K562 (cell line): Measurements from ENCODE around the gene YOD1. TPM values are rescaled to one million over a fixed set of nuclear protein-coding genes. Genes with fewer than 3 reads are reported as not detected.

Experiments used
- ADNP ChIP-seq: fragments of 200-800 bp; sonication (Bioruptor generic); IDR thresholded peaks from 2 replicates; pipeline ENCODE4 v1.6.1; 2016; ENCODE audit warnings: missing genetic modification characterization, missing compliant biosample characterization
- BRCA1 ChIP-seq, 2 experiments: fragments of 450-650 bp in 1 of 2; sonication (generic) in 1 of 2; formaldehyde crosslinking in 1 of 2; IDR thresholded peaks; 2 replicates each; pipeline versions ENCODE4 v1.5.0 to v1.6.1; 2017 to 2020; ENCODE audit warnings: mild to moderate bottlenecking in 1 of 2, missing genetic modification reagents in 1 of 2
- CBX3 ChIP-seq, 2 experiments: IDR thresholded peaks; 1 replicate in 1 of 2; 2 replicates in 1 of 2; pipeline ENCODE4 v1.6.1; 2012; ENCODE audit warnings: inconsistent platforms in 2 of 2, low read length in 2 of 2, borderline replicate concordance in 1 of 2, control low read depth in 1 of 2
- CBX5 ChIP-seq: IDR thresholded peaks from 2 replicates; pipeline ENCODE4 v1.6.1; 2014; ENCODE audit warnings: low read depth, borderline replicate concordance
- CREB1 ChIP-seq, 2 experiments: sonication (generic) in 1 of 2; formaldehyde crosslinking in 1 of 2; IDR thresholded peaks; 2 replicates each; pipeline versions ENCODE4 v1.6.1 to v1.8.0; 2012 to 2022; ENCODE audit warnings: inconsistent platforms in 1 of 2, mild to moderate bottlenecking in 1 of 2, missing genetic modification reagents in 1 of 2, moderate library complexity in 1 of 2
- ELK1 ChIP-seq: sonication (generic); formaldehyde crosslinking; IDR thresholded peaks from 2 replicates; pipeline ENCODE4 v1.8.1; 2022; ENCODE audit warnings: missing genetic modification reagents
- ESRRA ChIP-seq: fragments of 450-650 bp; IDR thresholded peaks from 2 replicates; pipeline ENCODE4 v1.6.1; 2014; ENCODE audit warnings: low read depth, mild to moderate bottlenecking, moderate library complexity, borderline replicate concordance
- FOXJ3 ChIP-seq: sonication (generic); formaldehyde crosslinking; IDR thresholded peaks from 2 replicates; pipeline ENCODE4 v1.4.0; 2020; ENCODE audit warnings: mild to moderate bottlenecking, missing genetic modification reagents
- HES1 ChIP-seq: fragments of 450-650 bp; IDR thresholded peaks from 2 replicates; pipeline ENCODE4 v1.6.1; 2016; ENCODE audit warnings: low read depth, mild to moderate bottlenecking, moderate library complexity
- HLTF ChIP-seq: fragments of 450-650 bp; IDR thresholded peaks from 2 replicates; pipeline ENCODE4 v1.6.1; 2016
- KAT7 ChIP-seq: sonication (generic); formaldehyde crosslinking; IDR thresholded peaks from 2 replicates; pipeline ENCODE4 v1.8.0; 2022; ENCODE audit warnings: missing genetic modification reagents, mild to moderate bottlenecking, borderline replicate concordance
- MNT ChIP-seq, 2 experiments: fragments of 450-650 bp; conservative IDR thresholded peaks; 2 replicates each; pipeline ENCODE4 v1.6.1; 2017; ENCODE audit warnings: mild to moderate bottlenecking in 2 of 2, moderate library complexity in 2 of 2
- MTA3 ChIP-seq: fragments of 450-650 bp; formaldehyde crosslinking; IDR thresholded peaks from 2 replicates; pipeline ENCODE4 v1.6.1; 2017; ENCODE audit warnings: mild to moderate bottlenecking, borderline replicate concordance
- NFRKB ChIP-seq: fragments of 450-650 bp; IDR thresholded peaks from 2 replicates; pipeline ENCODE4 v1.6.1; 2016; ENCODE audit warnings: low read depth
- NKRF ChIP-seq: fragments of 450-650 bp; IDR thresholded peaks from 2 replicates; pipeline ENCODE4 v1.6.1; 2016; ENCODE audit warnings: borderline replicate concordance
- THRAP3 ChIP-seq: fragments of 450-650 bp; IDR thresholded peaks from 2 replicates; pipeline ENCODE4 v1.6.1; 2016; ENCODE audit warnings: mild to moderate bottlenecking, inconsistent platforms, borderline replicate concordance
- ZBTB11 ChIP-seq, 3 experiments: fragments of 200-800 bp in 1 of 3; fragments of 250-450 bp in 1 of 3; fragments of 450-650 bp in 1 of 3; sonication (Bioruptor Pico) in 1 of 3; sonication (Bioruptor generic) in 1 of 3; formaldehyde crosslinking in 1 of 3; IDR thresholded peaks; 2 replicates each; pipeline versions ENCODE4 v1.6.1 to v1.8.0; 2016 to 2022; ENCODE audit warnings: mild to moderate bottlenecking in 2 of 3, missing genetic modification characterization in 2 of 3, missing compliant biosample characterization in 1 of 3, moderate library complexity in 1 of 3
- ZZZ3 ChIP-seq: fragments of 450-650 bp; IDR thresholded peaks from 2 replicates; pipeline ENCODE4 v1.6.1; 2016; ENCODE audit warnings: antibody characterized with exemption, mild to moderate bottlenecking, moderate library complexity
- polyA plus RNA-seq, 8 experiments: library from polyadenylated mRNA; depleted of rRNA in 4 of 8; stranded (reverse) in 5 of 8; unstranded in 3 of 8; fragments of >200 nt; fragmentation: Nextera tagmentation in 2 of 8; fragmentation: Illumina TruSeq in 1 of 8; extraction: Ambion mirVana in 2 of 8; extraction: Trizol in 1 of 8; gene quantifications; 2 replicates each; pipeline versions ENCODE4 v1.2.1 to v1.2.3, GENCODE V29; 2011 to 2014; ENCODE audit warnings: inconsistent platforms in 1 of 8, missing spikeins in 1 of 8
- total RNA-seq, 7 experiments: library from RNA; depleted of rRNA in 6 of 7; stranded (reverse); fragments of >200 nt in 6 of 7; fragmentation: Illumina TruSeq in 2 of 7; extraction: Trizol in 2 of 7; gene quantifications; 2 replicates each; pipeline versions ENCODE4 v1.2.1 to v1.2.3, GENCODE V29; 2011 to 2021; ENCODE audit warnings: low replicate concordance in 1 of 7

YOD1 gene
- total and polyA plus RNA-seq, 9 of the 15 experiments (the other 6 are each of a cell fraction or from before 2014, with no cell fraction given): 18.2 to 78.1 (median 46.9) TPM

- TF ChIP-seq HES1: no peak
- no peak for TF ChIP-seq ZBTB11 (CRISPR knock-in tag; IDR thresholded peaks at IDR 0.05)
- TF ChIP-seq FOXJ3: no peak
- TF ChIP-seq NKRF: no peak
- TF ChIP-seq ELK1 (CRISPR knock-in tag): no peak
- no peak for TF ChIP-seq MNT (conservative IDR thresholded peaks at IDR 0.05)
- TF ChIP-seq ADNP (tag): no peak
- no peak for TF ChIP-seq ZZZ3
- no peak for TF ChIP-seq CBX5
- TF ChIP-seq BRCA1 (IDR thresholded peaks at IDR 0.05): no peak
- no peak for TF ChIP-seq BRCA1 (CRISPR knock-in tag; IDR thresholded peaks at IDR 0.05)
- no peak for TF ChIP-seq HLTF
- peak; percentile 63; the same call in 1 of the 2 replicates for TF ChIP-seq ESRRA
- TF ChIP-seq CBX3 (IDR thresholded peaks at IDR 0.05; ENCODE audit: borderline replicate concordance in 1 of 2, low read length in 2 of 2): no peak
- no peak for TF ChIP-seq KAT7
- TF ChIP-seq MTA3: peak; percentile 91
- TF ChIP-seq CREB1 (IDR thresholded peaks at IDR 0.05): peak; percentile 92
- peak; percentile 87 for TF ChIP-seq CREB1 (CRISPR knock-in tag; IDR thresholded peaks at IDR 0.05)
- no peak for TF ChIP-seq NFRKB
- TF ChIP-seq THRAP3: no peak; the same call in 1 of the 2 replicates
These were observed 16.8 kb downstream of the YOD1 start (continued) for GRCh38 chr1:207034208-207034607.
